Heart right ventricle (tissue), 16 donors: Measurements from ENCODE around the gene TOR3A. TPM values are rescaled to one million over a fixed set of nuclear protein-coding genes. Genes with fewer than 3 reads are reported as not detected.

Experiments used
- ATAC-seq, 8 donors: fragments of 200-7000 bp; cut with Tn5 transposase; one replicate each; pipeline ENCODE4 v1.9.1; 2020; ENCODE audit warnings: mild to moderate bottlenecking in 8 of 8, moderate library complexity in 8 of 8, moderate number of reproducible peaks in 1 of 8
- DNase-seq, 2 donors: peaks; one replicate each; pipeline ENCODE4 v3.0.0-alpha.2; 2020
- H3K27ac ChIP-seq, 10 donors: fragments of 200-600 bp; sonication (generic) in 2 of 10; one replicate each; pipeline versions ENCODE4 v1.5.0 to v1.8.0; 2020 to 2022; ENCODE audit warnings: mild to moderate bottlenecking in 3 of 10
- H3K27me3 ChIP-seq, 7 donors: fragments of 200-600 bp; one replicate each; pipeline ENCODE4 v1.8.0; 2021 to 2022; ENCODE audit warnings: mild to moderate bottlenecking in 2 of 7
- H3K36me3 ChIP-seq, 9 donors: fragments of 200-600 bp; sonication (generic) in 1 of 9; one replicate each; pipeline versions ENCODE4 v1.5.0 to v1.8.0; 2020 to 2022; ENCODE audit warnings: mild to moderate bottlenecking in 2 of 9
- H3K4me1 ChIP-seq, 9 donors: fragments of 200-600 bp; sonication (generic) in 1 of 9; one replicate each; pipeline versions ENCODE4 v1.5.0 to v1.8.0; 2020 to 2022; ENCODE audit warnings: mild to moderate bottlenecking in 4 of 9
- H3K4me3 ChIP-seq, 10 donors: fragments of 200-600 bp; sonication (generic) in 2 of 10; one replicate each; pipeline versions ENCODE4 v1.5.0 to v1.8.0; 2020 to 2022; ENCODE audit warnings: mild to moderate bottlenecking in 7 of 10, moderate library complexity in 2 of 10
- H3K9me3 ChIP-seq, 11 donors: fragments of 200-600 bp in 10 of 11; sonication (generic) in 2 of 11; one replicate each; pipeline versions ENCODE4 v1.5.0 to v1.8.0; 2013 to 2022; ENCODE audit warnings: mild to moderate bottlenecking in 2 of 11, control low read depth in 1 of 11, moderate library complexity in 1 of 11
- WGBS, 2 donors: extraction: QIAGEN DNeasy Blood & Tissue Kit; methylation state at CpG; one replicate each; pipeline ENCODE4 v1.1.7; 2013; ENCODE audit warnings: inconsistent platforms in 1 of 2; 5-methylcytosine and 5-hydroxymethylcytosine counted together
- intact Hi-C, 10 donors: fragments of 100-400 bp; cut with DNase I; formaldehyde crosslinking; loops; one replicate each; pipeline versions ENCODE4 v1.11.1 to v1.14.2; 2022
- polyA plus RNA-seq, 2 donors: library from polyadenylated mRNA; stranded (reverse); fragments of 200-250 nt; gene quantifications; one replicate each; pipeline ENCODE4 v1.2.3, GENCODE V29; 2013
- total RNA-seq, 10 donors: library from RNA; stranded (reverse); fragmentation: NEBNext Ultra II Directional in 3 of 10; extraction: Animal tissue kit (Norgen Biotek cat#: 25700) in 3 of 10; gene quantifications; one replicate each; pipeline versions ENCODE4 v1.2.1 to v1.2.4, GENCODE V29; 2021 to 2023
- TF ChIP-seq, protein P1 (sequence below), 9 donors: fragments of 200-600 bp; sonication (generic) in 2 of 9; IDR thresholded peaks; one replicate each; pipeline versions ENCODE4 v1.5.0 to v1.8.0; 2021 to 2022; ENCODE audit warnings: antibody characterized with exemption in 9 of 9, mild to moderate bottlenecking in 5 of 9, moderate library complexity in 1 of 9
- donor health status: Arrhythmogenic right ventricular cardiomyopathy.
- donor health status: ischemic (EF 13 %, LVEDD 7.1; RV severe dilation, severe dysfunction).
- donor health status: healthy with polysubstance abuse.
- donor health status: DM: no; HTN: yes; CAD: no.
- donor health status: DM: no; HTN: no; CAD: no.
- donor health status: ischemic (EF 25% LVEDD 6.9; RV normal size, moderate dysfunction).
- donor health status: ischemic (EF 25% LVEDD 5.7; RV mildly dilated, moderate dysfunction).
- donor health status: healthy.
- donor health status: DM: yes; HTN: yes; CAD: no.
- donor health status: Ischemic cardiomyopathy.
- donor health status: ischemic (EF 35%, LVEDD 5.7; RV mildly dilated, moderate dysfunction).
- donor health status: nonischemic (EF 11% LVEDD 7.7; RV severe dilation, severe dysfunction).
- donor health status: DM: yes; HTN: yes; CAD: no.
- donor health status: PGD.
- donor health status: ischemic (EF 29% LVEDD 5.4; RV normal size, mild dysfunction).
- donor health status: nonischemic (EF 23%, LVEDD 6.1; RV moderate dilation, normal function).

TOR3A gene
- total and polyA plus RNA-seq, 12 donors: 5.9 to 18.0 (median 10.9) TPM

DNA sequence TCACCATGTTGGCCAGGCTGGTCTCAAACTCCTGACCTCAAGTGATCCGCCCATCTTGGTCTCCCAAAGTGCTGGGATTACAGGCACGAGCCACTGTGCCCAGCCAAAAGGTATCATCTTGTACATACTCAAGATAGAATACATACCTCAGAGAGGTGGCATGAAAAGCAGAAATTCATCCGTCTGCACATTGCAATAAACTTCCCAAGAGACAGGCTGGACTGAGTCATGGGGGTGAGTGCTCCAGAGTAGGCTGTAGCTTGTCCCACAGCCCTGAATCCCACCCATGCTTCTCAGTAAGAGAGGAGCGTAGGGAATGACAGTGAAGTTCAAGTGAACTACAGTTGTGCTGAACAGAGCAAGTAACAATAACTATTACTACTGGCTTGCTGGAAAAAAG is 19.7 kb downstream of the TOR3A start:
- intact Hi-C loops: no loop called here
- peaks cover 0 to 65% (median 0%) of the 10 kb centered on the region in 9 donors for H3K36me3 ChIP-seq
- peaks cover 0 to 7% (median 0%) of the 10 kb centered on the region in 9 donors for H3K4me1 ChIP-seq
- no peak overlapping the region for H3K4me3 ChIP-seq
- TF ChIP-seq, protein P1, sequence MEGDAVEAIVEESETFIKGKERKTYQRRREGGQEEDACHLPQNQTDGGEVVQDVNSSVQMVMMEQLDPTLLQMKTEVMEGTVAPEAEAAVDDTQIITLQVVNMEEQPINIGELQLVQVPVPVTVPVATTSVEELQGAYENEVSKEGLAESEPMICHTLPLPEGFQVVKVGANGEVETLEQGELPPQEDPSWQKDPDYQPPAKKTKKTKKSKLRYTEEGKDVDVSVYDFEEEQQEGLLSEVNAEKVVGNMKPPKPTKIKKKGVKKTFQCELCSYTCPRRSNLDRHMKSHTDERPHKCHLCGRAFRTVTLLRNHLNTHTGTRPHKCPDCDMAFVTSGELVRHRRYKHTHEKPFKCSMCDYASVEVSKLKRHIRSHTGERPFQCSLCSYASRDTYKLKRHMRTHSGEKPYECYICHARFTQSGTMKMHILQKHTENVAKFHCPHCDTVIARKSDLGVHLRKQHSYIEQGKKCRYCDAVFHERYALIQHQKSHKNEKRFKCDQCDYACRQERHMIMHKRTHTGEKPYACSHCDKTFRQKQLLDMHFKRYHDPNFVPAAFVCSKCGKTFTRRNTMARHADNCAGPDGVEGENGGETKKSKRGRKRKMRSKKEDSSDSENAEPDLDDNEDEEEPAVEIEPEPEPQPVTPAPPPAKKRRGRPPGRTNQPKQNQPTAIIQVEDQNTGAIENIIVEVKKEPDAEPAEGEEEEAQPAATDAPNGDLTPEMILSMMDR (IDR thresholded peaks at IDR 0.05): no peak
- H3K27me3 ChIP-seq: no peaks in the 10 kb centered on the region
- H3K9me3 ChIP-seq: no peaks in the 10 kb centered on the region
- WGBS, 2 donors: 94 to 99% methylated on average over 4 of the region's 4 CpGs
- no peak for DNase-seq
- H3K27ac ChIP-seq: no peak overlapping the region
- no peak for ATAC-seq

GRCh38 chr1:179103999-179104398 is 22.1 kb downstream of the TOR3A start:
- ATAC-seq (no peak), DNase-seq (no peak)
- Histone ChIP-seq H3K4me1 (peaks cover 0 to 16% (median 4%) of the 10 kb centered on the region in 9 donors), H3K27me3 (no peaks in the 10 kb centered on the region), H3K27ac (no peak overlapping the region), H3K9me3 (no peaks in the 10 kb centered on the region), H3K4me3 (no peak overlapping the region), H3K36me3 (peaks cover 0 to 65% (median 10%) of the 10 kb centered on the region in 9 donors)
- WGBS, 2 donors: 90 to 91% methylated on average over 1 of the region's 1 CpG
- TF ChIP-seq, protein P1 (IDR thresholded peaks at IDR 0.05): no peak
- intact Hi-C loops: no loop called here

- no peak for DNase-seq
- Histone ChIP-seq H3K36me3 (peaks cover 0 to 71% (median 12%) of the 10 kb centered on the region in 9 donors), H3K27me3 (no peaks in the 10 kb centered on the region), H3K4me3 (no peak overlapping the region), H3K27ac (no peak overlapping the region), H3K4me1 (peaks cover 0 to 16% (median 4%) of the 10 kb centered on the region in 9 donors), H3K9me3 (no peaks in the 10 kb centered on the region)
- intact Hi-C loops: no loop called here
- 79 to 83% methylated on average over 3 of the region's 3 CpGs for WGBS, 2 donors
- no peak for ATAC-seq
- TF ChIP-seq, protein P1 (IDR thresholded peaks at IDR 0.05): no peak
These were observed 22.9 kb downstream of the TOR3A start for GRCh38 chr1:179104611-179105250.

DNA sequence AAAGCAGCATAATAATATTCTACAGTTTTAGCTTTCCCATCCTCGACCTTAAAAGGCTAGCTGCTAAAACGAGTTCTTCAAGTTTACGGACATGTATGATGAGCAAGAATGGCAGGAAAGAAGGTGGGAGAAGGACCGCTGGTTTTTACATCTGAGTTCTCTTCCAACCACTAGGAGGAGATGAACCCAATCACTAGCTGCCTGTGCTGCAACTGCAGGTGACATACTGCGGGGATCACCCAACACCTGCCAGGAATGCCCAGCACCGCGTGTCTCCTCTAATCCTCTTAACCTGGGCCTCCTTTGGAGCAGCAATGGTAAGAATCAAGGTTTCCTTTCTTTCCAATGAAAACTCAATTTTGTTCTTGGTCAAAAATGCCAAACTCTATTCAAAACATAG is 23.5 kb downstream of the TOR3A start:
- intact Hi-C loops: no loop called here
- no peak overlapping the region for H3K4me3 ChIP-seq
- peaks cover 0 to 72% (median 19%) of the 10 kb centered on the region in 9 donors for H3K36me3 ChIP-seq
- peaks cover 0 to 16% (median 4%) of the 10 kb centered on the region in 9 donors for H3K4me1 ChIP-seq
- no peak overlapping the region for H3K27ac ChIP-seq
- TF ChIP-seq, protein P1 (IDR thresholded peaks at IDR 0.05): peak in 3 of 9 donors; percentile 12 to 33 (median 23)
- no peaks in the 10 kb centered on the region for H3K27me3 ChIP-seq
- DNase-seq (no peak), ATAC-seq (no peak)
- 83 to 86% methylated on average over 7 of the region's 7 CpGs for WGBS, 2 donors
- no peaks in the 10 kb centered on the region for H3K9me3 ChIP-seq
